GM12878 (cell line): ENCODE results near the gene LMNTD2. TPM values are rescaled to one million over a fixed set of nuclear protein-coding genes. Genes with fewer than 3 reads are reported as not detected.
A peak's percentile ranks its signal among the peaks of the same experiment; 100 is the strongest.

ENCODE experiments used
- BACH1 ChIP-seq: fragments of 450-650 bp; IDR thresholded peaks from 2 replicates; pipeline ENCODE4 v1.6.1; 2017; ENCODE audit warnings: mild to moderate bottlenecking, borderline replicate concordance
- IRF3 ChIP-seq: fragments of 450-650 bp; IDR thresholded peaks from 2 replicates; pipeline ENCODE4 v1.6.1; 2014; ENCODE audit warnings: mild to moderate bottlenecking
- JUND ChIP-seq: IDR thresholded peaks from 2 replicates; pipeline ENCODE4 v1.6.1; 2012; ENCODE audit warnings: low read depth, mild to moderate bottlenecking, low read length, improper control_type of control experiment, moderate library complexity
- MAX ChIP-seq: IDR thresholded peaks from 2 replicates; pipeline ENCODE4 v1.6.1; 2012; ENCODE audit warnings: low read depth, low read length, improper control_type of control experiment
- NFXL1 ChIP-seq: fragments of 450-650 bp; IDR thresholded peaks from 2 replicates; pipeline ENCODE4 v1.6.1; 2017; ENCODE audit warnings: antibody characterized with exemption, mild to moderate bottlenecking, borderline replicate concordance
- NR2C1 ChIP-seq: fragments of 450-650 bp; IDR thresholded peaks from 2 replicates; pipeline ENCODE4 v1.6.1; 2017; ENCODE audit warnings: antibody characterized with exemption, mild to moderate bottlenecking, moderate library complexity
- PAX5 ChIP-seq: IDR thresholded peaks from 2 replicates; pipeline ENCODE4 v1.6.1; 2011; ENCODE audit warnings: low read depth, low read length, borderline replicate concordance
- POLR2A ChIP-seq: IDR thresholded peaks from 2 replicates; pipeline ENCODE4 v1.6.1; 2011; ENCODE audit warnings: low read depth, mild to moderate bottlenecking, low read length
- POLR2AphosphoS5 ChIP-seq: IDR thresholded peaks from 2 replicates; pipeline ENCODE4 v1.6.1; 2011; ENCODE audit warnings: mild to moderate bottlenecking, low read length, inconsistent platforms
- RB1 ChIP-seq: fragments of 450-650 bp; formaldehyde crosslinking; IDR thresholded peaks from 2 replicates; pipeline ENCODE4 v1.6.1; 2017; ENCODE audit warnings: mild to moderate bottlenecking, borderline replicate concordance
- RCOR1 ChIP-seq: conservative IDR thresholded peaks from 2 replicates; pipeline ENCODE4 v1.6.1; 2012; ENCODE audit warnings: low read depth, low read length, improper control_type of control experiment
- SIN3A ChIP-seq: IDR thresholded peaks from 2 replicates; pipeline ENCODE4 v1.6.1; 2012; ENCODE audit warnings: low read depth, low read length, improper control_type of control experiment
- SIX5 ChIP-seq: IDR thresholded peaks from 2 replicates; pipeline ENCODE4 v1.6.1; 2011; ENCODE audit warnings: mild to moderate bottlenecking, low read depth, low read length, moderate library complexity; ENCODE audit not compliant: severe bottlenecking
- TCF12 ChIP-seq: IDR thresholded peaks from 2 replicates; pipeline ENCODE4 v1.6.1; 2011; ENCODE audit warnings: low read depth, mild to moderate bottlenecking, low read length
- YY1 ChIP-seq: IDR thresholded peaks from 2 replicates; pipeline ENCODE4 v1.6.1; 2011; ENCODE audit warnings: low read depth, mild to moderate bottlenecking, low read length
- ZSCAN29 ChIP-seq: fragments of 450-650 bp; IDR thresholded peaks from 2 replicates; pipeline ENCODE4 v1.6.1; 2017; ENCODE audit warnings: mild to moderate bottlenecking, moderate library complexity
- polyA plus RNA-seq, 11 experiments: library from polyadenylated mRNA; depleted of rRNA in 4 of 11; unstranded in 6 of 11; stranded (reverse) in 5 of 11; fragments of >200 nt; fragmentation: Nextera tagmentation in 4 of 11; fragmentation: Illumina TruSeq in 1 of 11; extraction: Ambion mirVana in 4 of 11; extraction: Trizol in 1 of 11; gene quantifications; 1 replicate in 1 of 11; 2 replicates in 10 of 11; pipeline versions ENCODE4 v1.2.1 to v1.2.3, GENCODE V29; 2011 to 2016; ENCODE audit warnings: inconsistent platforms in 2 of 11, missing spikeins in 2 of 11, low read depth in 1 of 11
- total RNA-seq, 4 experiments: library from RNA; depleted of rRNA in 3 of 4; stranded (reverse); fragments of >200 nt in 3 of 4; fragmentation: Illumina TruSeq in 1 of 4; extraction: Trizol in 1 of 4; gene quantifications; 2 replicates each; pipeline versions ENCODE4 v1.2.1 to v1.2.3, GENCODE V29; 2013 to 2021
- TF ChIP-seq, protein P1 (sequence below): fragments of 450-650 bp; IDR thresholded peaks from 2 replicates; pipeline ENCODE4 v1.6.1; 2018; ENCODE audit warnings: borderline replicate concordance, mild to moderate bottlenecking; ENCODE audit not compliant: partially characterized antibody
- TF ChIP-seq, protein P2 (sequence below): fragments of 450-650 bp; conservative IDR thresholded peaks from 2 replicates; pipeline ENCODE4 v1.6.1; 2017; ENCODE audit warnings: mild to moderate bottlenecking, moderate library complexity
- TF ChIP-seq, protein P3 (sequence below): IDR thresholded peaks from 2 replicates; pipeline ENCODE4 v1.6.1; 2011; ENCODE audit warnings: borderline replicate concordance, low read depth, mild to moderate bottlenecking, moderate library complexity, mixed read lengths, low read length; ENCODE audit not compliant: insufficient read depth; ENCODE audit errors: extremely low read length

LMNTD2 gene
- total and polyA plus RNA-seq, 10 of the 15 experiments (the other 5 are each of a cell fraction or from before 2014, with no cell fraction given): 0.22 to 4.1 (median 1.3) TPM; not detected in 2

GRCh38 chr11:568306-569157 lies 8.0 kb upstream of the LMNTD2 start (continued):
- TF ChIP-seq SIN3A (peak; percentile 87), BACH1 (peak; percentile 98), MAX (peak; percentile 14; the same call in 1 of the 2 replicates), POLR2AphosphoS5 (peak; percentile 40; the same call in 1 of the 2 replicates), SIX5 (no peak), JUND (peak; percentile 99), YY1 (0 out of 2 replicates have a peak, but pooled peaks have one; percentile 20), ZSCAN29 (peak; percentile 31; the same call in 1 of the 2 replicates), POLR2A (peak; percentile 81), RCOR1 (no peak; the same call in 1 of the 2 replicates), NFXL1 (0 out of 2 replicates have a peak, but pooled peaks have one; percentile 54), NR2C1 (peak; percentile 44), TCF12 (peak; percentile 90), RB1 (peak; percentile 77; the same call in 1 of the 2 replicates), IRF3 (0 out of 2 replicates have a peak, but pooled peaks have one; percentile 49), PAX5 (0 out of 2 replicates have a peak, but pooled peaks have one; percentile 4)
- TF ChIP-seq, protein P1, sequence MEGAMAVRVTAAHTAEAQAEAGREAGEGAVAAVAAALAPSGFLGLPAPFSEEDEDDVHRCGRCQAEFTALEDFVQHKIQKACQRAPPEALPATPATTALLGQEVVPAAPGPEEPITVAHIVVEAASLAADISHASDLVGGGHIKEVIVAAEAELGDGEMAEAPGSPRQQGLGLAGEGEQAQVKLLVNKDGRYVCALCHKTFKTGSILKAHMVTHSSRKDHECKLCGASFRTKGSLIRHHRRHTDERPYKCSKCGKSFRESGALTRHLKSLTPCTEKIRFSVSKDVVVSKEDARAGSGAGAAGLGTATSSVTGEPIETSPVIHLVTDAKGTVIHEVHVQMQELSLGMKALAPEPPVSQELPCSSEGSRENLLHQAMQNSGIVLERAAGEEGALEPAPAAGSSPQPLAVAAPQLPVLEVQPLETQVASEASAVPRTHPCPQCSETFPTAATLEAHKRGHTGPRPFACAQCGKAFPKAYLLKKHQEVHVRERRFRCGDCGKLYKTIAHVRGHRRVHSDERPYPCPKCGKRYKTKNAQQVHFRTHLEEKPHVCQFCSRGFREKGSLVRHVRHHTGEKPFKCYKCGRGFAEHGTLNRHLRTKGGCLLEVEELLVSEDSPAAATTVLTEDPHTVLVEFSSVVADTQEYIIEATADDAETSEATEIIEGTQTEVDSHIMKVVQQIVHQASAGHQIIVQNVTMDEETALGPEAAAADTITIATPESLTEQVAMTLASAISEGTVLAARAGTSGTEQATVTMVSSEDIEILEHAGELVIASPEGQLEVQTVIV: no peak
- TF ChIP-seq, protein P2, sequence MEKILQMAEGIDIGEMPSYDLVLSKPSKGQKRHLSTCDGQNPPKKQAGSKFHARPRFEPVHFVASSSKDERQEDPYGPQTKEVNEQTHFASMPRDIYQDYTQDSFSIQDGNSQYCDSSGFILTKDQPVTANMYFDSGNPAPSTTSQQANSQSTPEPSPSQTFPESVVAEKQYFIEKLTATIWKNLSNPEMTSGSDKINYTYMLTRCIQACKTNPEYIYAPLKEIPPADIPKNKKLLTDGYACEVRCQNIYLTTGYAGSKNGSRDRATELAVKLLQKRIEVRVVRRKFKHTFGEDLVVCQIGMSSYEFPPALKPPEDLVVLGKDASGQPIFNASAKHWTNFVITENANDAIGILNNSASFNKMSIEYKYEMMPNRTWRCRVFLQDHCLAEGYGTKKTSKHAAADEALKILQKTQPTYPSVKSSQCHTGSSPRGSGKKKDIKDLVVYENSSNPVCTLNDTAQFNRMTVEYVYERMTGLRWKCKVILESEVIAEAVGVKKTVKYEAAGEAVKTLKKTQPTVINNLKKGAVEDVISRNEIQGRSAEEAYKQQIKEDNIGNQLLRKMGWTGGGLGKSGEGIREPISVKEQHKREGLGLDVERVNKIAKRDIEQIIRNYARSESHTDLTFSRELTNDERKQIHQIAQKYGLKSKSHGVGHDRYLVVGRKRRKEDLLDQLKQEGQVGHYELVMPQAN: peak; percentile 86
- TF ChIP-seq, protein P3, sequence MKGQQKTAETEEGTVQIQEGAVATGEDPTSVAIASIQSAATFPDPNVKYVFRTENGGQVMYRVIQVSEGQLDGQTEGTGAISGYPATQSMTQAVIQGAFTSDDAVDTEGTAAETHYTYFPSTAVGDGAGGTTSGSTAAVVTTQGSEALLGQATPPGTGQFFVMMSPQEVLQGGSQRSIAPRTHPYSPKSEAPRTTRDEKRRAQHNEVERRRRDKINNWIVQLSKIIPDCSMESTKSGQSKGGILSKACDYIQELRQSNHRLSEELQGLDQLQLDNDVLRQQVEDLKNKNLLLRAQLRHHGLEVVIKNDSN: no peak
